ENCODE measurements around the gene GABPB2.

GABPB2 gene

DNA sequence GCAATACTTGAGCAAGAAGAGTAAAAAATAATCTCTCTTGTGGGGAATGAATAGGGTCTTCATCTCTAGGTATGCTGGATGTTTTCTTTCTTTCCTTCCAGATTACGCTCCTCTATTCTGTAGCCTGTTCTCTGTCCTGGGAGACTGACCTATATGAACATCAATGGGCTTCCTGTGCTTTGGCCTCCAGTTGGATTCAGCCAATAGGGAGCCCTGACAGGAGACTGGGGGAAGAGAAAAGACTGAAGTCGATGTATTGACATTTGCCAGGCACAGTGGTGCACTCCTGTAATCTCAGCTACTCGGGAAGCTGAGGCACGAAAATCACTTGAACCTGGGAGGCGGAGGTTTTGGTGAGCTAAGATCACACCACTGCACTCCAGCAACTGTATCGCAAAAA, 58.2 kb downstream of the GABPB2 start:
- no peak overlapping the region for H3K27ac ChIP-seq (ENCODE audit: low read depth, low read length)
- no peak overlapping the region for H3K9ac ChIP-seq (ENCODE audit: low read length)
- H3K27me3 ChIP-seq (ENCODE audit: control insufficient read depth, insufficient read depth, low read length) = no peaks in the 10 kb centered on the region
- H3K4me3 ChIP-seq (ENCODE audit: low read length) = no peak overlapping the region
- no peaks in the 10 kb centered on the region for H3K36me3 ChIP-seq (ENCODE audit: control insufficient read depth, insufficient read depth, low read length)
- H3K4me1 ChIP-seq (ENCODE audit: control insufficient read depth, insufficient read depth, low read length) = no peaks in the 10 kb centered on the region

GRCh38 chr1:151130987-151131586, 60.5 kb downstream of the GABPB2 start:
- H3K27ac ChIP-seq (ENCODE audit: low read depth, low read length) = peak overlapping the region; percentile 50
- no peaks in the 10 kb centered on the region for H3K4me1 ChIP-seq (ENCODE audit: control insufficient read depth, insufficient read depth, low read length)
- H3K4me3 ChIP-seq (ENCODE audit: low read length) = peak overlapping the region; percentile 64
- H3K36me3 ChIP-seq (ENCODE audit: control insufficient read depth, insufficient read depth, low read length) = no peaks in the 10 kb centered on the region
- no peaks in the 10 kb centered on the region for H3K27me3 ChIP-seq (ENCODE audit: control insufficient read depth, insufficient read depth, low read length)
- H3K9ac ChIP-seq (ENCODE audit: low read length) = peak overlapping the region; percentile 30

DNA sequence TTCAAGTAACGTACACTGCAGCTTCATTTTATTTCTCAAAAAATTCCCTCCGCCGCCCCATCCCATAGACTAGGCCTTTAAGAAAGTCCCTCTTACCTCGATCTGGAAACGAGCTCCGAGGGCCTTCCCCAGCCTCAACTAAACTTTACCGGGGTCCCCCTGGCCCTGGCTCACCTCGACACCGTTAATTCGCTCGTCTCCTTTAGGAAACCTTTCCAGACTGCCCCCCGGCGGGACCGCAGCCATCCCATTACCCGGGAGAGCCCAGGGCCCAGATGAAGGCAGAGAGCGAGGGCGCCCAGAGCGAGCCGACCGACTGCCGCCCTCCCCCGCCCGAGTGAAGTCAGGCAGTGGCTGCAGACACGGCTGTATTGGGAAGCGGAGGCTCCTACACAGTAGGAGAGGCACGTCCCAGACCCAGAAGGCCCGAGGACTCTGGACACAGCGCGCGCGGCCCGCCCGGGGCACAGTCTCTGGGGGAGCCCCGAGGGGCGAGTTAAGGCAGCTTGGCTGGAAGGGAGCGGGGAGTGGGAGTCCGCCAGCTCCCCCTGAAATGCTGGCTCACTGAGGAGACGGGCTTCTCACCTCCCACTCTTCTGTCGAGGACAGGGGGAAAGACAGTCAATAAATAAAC, 61.3 kb downstream of the GABPB2 start:
- Histone ChIP-seq H3K36me3 (ENCODE audit: control insufficient read depth, insufficient read depth, low read length) (no peaks in the 10 kb centered on the region), H3K4me3 (ENCODE audit: low read length) (peak overlapping the region; percentile 64), H3K27ac (ENCODE audit: low read depth, low read length) (peak overlapping the region; percentile 50), H3K27me3 (ENCODE audit: control insufficient read depth, insufficient read depth, low read length) (no peaks in the 10 kb centered on the region), H3K9ac (ENCODE audit: low read length) (peak overlapping the region; percentile 30), H3K4me1 (ENCODE audit: control insufficient read depth, insufficient read depth, low read length) (no peaks in the 10 kb centered on the region)

- no peaks in the 10 kb centered on the region for H3K4me1 ChIP-seq (ENCODE audit: control insufficient read depth, insufficient read depth, low read length)
- H3K36me3 ChIP-seq (ENCODE audit: control insufficient read depth, insufficient read depth, low read length) = no peaks in the 10 kb centered on the region
- H3K4me3 ChIP-seq (ENCODE audit: low read length) = peak overlapping the region; percentile 64
- H3K27ac ChIP-seq (ENCODE audit: low read depth, low read length) = no peak overlapping the region
- no peaks in the 10 kb centered on the region for H3K27me3 ChIP-seq (ENCODE audit: control insufficient read depth, insufficient read depth, low read length)
- no peak overlapping the region for H3K9ac ChIP-seq (ENCODE audit: low read length)
Measured at GRCh38 chr1:151132335-151133017, 61.9 kb downstream of the GABPB2 start.

DNA sequence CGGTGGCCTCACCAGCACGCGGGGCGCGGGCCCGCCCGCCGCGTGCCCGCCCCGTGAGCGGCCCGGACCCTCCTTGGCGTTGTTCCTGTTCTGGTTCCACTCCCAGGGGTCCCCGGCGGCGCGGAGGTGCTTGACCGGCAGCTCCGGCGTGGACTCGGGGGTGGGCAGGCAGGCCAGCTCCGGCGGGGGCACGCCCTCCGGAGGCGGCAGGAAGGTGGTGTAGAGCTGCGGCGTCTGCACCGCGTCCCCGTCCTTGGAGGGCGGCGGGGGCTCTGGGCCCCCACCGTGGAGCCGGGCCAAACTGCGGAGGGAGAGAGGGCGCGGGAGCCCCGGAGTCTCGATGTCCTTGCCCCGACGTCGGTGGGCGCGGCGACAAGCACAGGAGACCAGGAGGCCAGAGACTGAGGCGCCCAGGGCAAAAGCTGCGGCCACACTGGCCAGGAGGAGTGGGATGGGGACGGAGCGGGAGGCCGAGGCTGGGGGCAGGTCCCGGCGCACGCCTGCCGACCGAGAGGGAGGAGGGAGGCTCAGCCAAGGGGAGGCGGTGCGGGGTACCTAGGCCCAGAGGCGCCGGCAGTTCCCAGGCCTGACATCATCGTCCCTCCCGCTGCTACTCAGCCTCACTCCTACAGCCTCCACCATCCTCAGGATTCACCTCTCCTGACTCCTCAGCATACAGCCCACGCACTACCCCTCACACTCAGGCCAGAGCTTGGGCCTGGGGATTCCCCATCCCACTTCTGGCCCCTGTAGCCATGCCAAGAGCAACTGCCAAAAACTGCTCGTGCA, 62.7 kb downstream of the GABPB2 start:
- Histone ChIP-seq H3K9ac (ENCODE audit: low read length) (no peak overlapping the region), H3K36me3 (ENCODE audit: control insufficient read depth, insufficient read depth, low read length) (no peaks in the 10 kb centered on the region), H3K4me3 (ENCODE audit: low read length) (no peak overlapping the region), H3K27ac (ENCODE audit: low read depth, low read length) (no peak overlapping the region), H3K4me1 (ENCODE audit: control insufficient read depth, insufficient read depth, low read length) (no peaks in the 10 kb centered on the region), H3K27me3 (ENCODE audit: control insufficient read depth, insufficient read depth, low read length) (no peaks in the 10 kb centered on the region)

GRCh38 chr1:151134396-151134795, 63.8 kb downstream of the GABPB2 start:
- no peaks in the 10 kb centered on the region for H3K36me3 ChIP-seq (ENCODE audit: control insufficient read depth, insufficient read depth, low read length)
- no peak overlapping the region for H3K9ac ChIP-seq (ENCODE audit: low read length)
- H3K4me1 ChIP-seq (ENCODE audit: control insufficient read depth, insufficient read depth, low read length) = no peaks in the 10 kb centered on the region
- no peaks in the 10 kb centered on the region for H3K27me3 ChIP-seq (ENCODE audit: control insufficient read depth, insufficient read depth, low read length)
- no peak overlapping the region for H3K27ac ChIP-seq (ENCODE audit: low read depth, low read length)
- no peak overlapping the region for H3K4me3 ChIP-seq (ENCODE audit: low read length)

DNA sequence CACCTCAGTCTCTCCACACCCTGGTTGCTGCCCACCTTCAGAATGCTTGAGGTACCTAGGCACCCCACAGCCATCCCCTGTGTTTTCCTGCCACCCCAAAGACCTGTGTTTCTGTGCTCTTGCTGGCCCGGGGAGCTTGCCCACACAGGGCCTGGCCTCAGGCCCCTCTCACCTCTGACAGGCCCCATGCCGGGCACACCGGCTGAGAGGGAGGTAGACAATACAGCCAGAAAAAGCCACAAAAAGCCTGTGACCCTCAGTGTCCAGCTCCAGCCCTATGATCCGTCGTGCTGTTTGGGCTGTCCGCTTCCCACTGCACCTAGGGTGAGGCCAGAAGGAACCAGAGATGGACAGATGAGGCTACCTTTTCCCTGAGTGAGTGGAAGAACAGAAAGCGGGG, 64.4 kb downstream of the GABPB2 start:
- Histone ChIP-seq H3K9ac (ENCODE audit: low read length) (no peak overlapping the region), H3K27me3 (ENCODE audit: control insufficient read depth, insufficient read depth, low read length) (no peaks in the 10 kb centered on the region), H3K4me3 (ENCODE audit: low read length) (no peak overlapping the region), H3K36me3 (ENCODE audit: control insufficient read depth, insufficient read depth, low read length) (no peaks in the 10 kb centered on the region), H3K27ac (ENCODE audit: low read depth, low read length) (no peak overlapping the region), H3K4me1 (ENCODE audit: control insufficient read depth, insufficient read depth, low read length) (no peaks in the 10 kb centered on the region)

GRCh38 chr1:151135433-151136385, 65.1 kb downstream of the GABPB2 start:
- no peaks in the 10 kb centered on the region for H3K36me3 ChIP-seq (ENCODE audit: control insufficient read depth, insufficient read depth, low read length)
- H3K27ac ChIP-seq (ENCODE audit: low read depth, low read length) = no peak overlapping the region
- no peaks in the 10 kb centered on the region for H3K4me1 ChIP-seq (ENCODE audit: control insufficient read depth, insufficient read depth, low read length)
- no peaks in the 10 kb centered on the region for H3K27me3 ChIP-seq (ENCODE audit: control insufficient read depth, insufficient read depth, low read length)
- H3K9ac ChIP-seq (ENCODE audit: low read length) = no peak overlapping the region
- H3K4me3 ChIP-seq (ENCODE audit: low read length) = no peak overlapping the region

DNA sequence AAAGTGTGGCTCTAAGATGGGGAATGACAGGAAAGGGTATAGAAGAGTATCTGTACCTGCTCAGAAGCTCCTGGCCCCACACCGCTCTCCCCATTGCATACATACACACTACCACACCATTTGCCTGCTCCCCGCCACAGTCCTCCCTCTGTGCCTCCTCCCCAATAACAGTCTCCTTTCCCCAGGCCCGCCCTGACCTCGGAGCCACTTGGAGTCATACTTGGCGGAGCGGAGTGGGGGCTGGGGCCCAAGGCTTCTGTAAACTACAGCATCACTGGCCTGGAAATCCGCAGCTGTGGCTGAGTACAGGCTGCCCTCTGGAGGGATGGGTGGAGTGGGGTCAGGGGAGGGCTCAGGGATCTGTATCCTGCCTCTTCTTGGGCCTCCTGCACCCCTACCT, 67.2 kb downstream of the GABPB2 start:
- no peaks in the 10 kb centered on the region for H3K4me1 ChIP-seq (ENCODE audit: control insufficient read depth, insufficient read depth, low read length)
- H3K27ac ChIP-seq (ENCODE audit: low read depth, low read length) = no peak overlapping the region
- H3K27me3 ChIP-seq (ENCODE audit: control insufficient read depth, insufficient read depth, low read length) = no peaks in the 10 kb centered on the region
- no peak overlapping the region for H3K9ac ChIP-seq (ENCODE audit: low read length)
- no peaks in the 10 kb centered on the region for H3K36me3 ChIP-seq (ENCODE audit: control insufficient read depth, insufficient read depth, low read length)
- H3K4me3 ChIP-seq (ENCODE audit: low read length) = no peak overlapping the region

GRCh38 chr1:151142411-151143056, 72.0 kb downstream of the GABPB2 start:
- H3K4me1 ChIP-seq (ENCODE audit: control insufficient read depth, insufficient read depth, low read length) = peaks cover 4% of the 10 kb centered on the region
- no peak overlapping the region for H3K4me3 ChIP-seq (ENCODE audit: low read length)
- no peaks in the 10 kb centered on the region for H3K36me3 ChIP-seq (ENCODE audit: control insufficient read depth, insufficient read depth, low read length)
- H3K9ac ChIP-seq (ENCODE audit: low read length) = no peak overlapping the region
- no peak overlapping the region for H3K27ac ChIP-seq (ENCODE audit: low read depth, low read length)
- no peaks in the 10 kb centered on the region for H3K27me3 ChIP-seq (ENCODE audit: control insufficient read depth, insufficient read depth, low read length)

DNA sequence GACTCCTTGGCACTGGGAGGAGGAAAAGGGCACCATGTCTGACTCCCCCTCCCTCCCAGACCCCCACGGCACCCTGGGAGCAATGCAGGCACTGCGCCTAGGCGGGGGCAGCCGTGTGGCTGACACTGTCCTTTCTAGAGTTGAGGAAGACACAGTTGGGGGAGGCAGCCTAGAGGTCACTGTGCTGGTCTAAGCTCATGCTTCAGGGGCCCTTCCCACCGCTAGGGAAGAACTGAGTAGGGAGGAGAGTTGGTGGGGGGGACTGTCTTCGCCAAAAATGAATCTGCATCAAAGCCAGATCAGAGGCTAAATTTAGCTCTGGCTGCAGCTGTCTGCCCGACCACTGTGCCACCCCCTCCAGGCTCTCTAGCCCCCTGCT, 72.5 kb downstream of the GABPB2 start:
- H3K4me1 ChIP-seq (ENCODE audit: control insufficient read depth, insufficient read depth, low read length) = peaks cover 4% of the 10 kb centered on the region
- no peak overlapping the region for H3K27ac ChIP-seq (ENCODE audit: low read depth, low read length)
- no peak overlapping the region for H3K4me3 ChIP-seq (ENCODE audit: low read length)
- H3K9ac ChIP-seq (ENCODE audit: low read length) = no peak overlapping the region
- H3K36me3 ChIP-seq (ENCODE audit: control insufficient read depth, insufficient read depth, low read length) = no peaks in the 10 kb centered on the region
- no peaks in the 10 kb centered on the region for H3K27me3 ChIP-seq (ENCODE audit: control insufficient read depth, insufficient read depth, low read length)

Measured in rectal smooth muscle tissue (tissue), 1 donor.